OCI-LY7 (cell line): Measurements from ENCODE around the gene TPD52L1. TPM values are rescaled to one million over a fixed set of nuclear protein-coding genes. Genes with fewer than 3 reads are reported as not detected.
"Not testable (repeated sequence)": the region's sequence is repeated elsewhere in the genome, so short reads cannot be mapped to it uniquely, and the experiment has no call there.

Experiments used
- BruUV-seq: library from RNA; stranded (reverse); fragments of 400-500 nt; replicated peaks from 2 replicates; lab custom pipeline; 2021; lab: Mats Ljungman, UMichigan
- CTCF ChIA-PET: fragments of 300-600 bp; sonication (Branson Sonifier 250); formaldehyde crosslinking; loops from one replicate; lab custom pipeline; 2022; ENCODE audit warnings: antibody characterized with exemption; ENCODE audit not compliant: unreplicated experiment; lab: Charles Lee
- POLR2A ChIA-PET: fragments of 300-600 bp; sonication (Branson Sonifier 250); formaldehyde crosslinking; loops from one replicate; lab custom pipeline; 2022; ENCODE audit warnings: antibody characterized with exemption; lab: Charles Lee
- DNase-seq: peaks from one replicate; pipeline ENCODE4 v3.0.0-alpha.2; 2015; ENCODE audit warnings: low spot score
- H2AFZ ChIP-seq: fragments of 200-600 bp; sonication (generic), shearing (Covaris generic); 2 replicates; pipeline ENCODE4 v1.6.1; 2014; ENCODE audit warnings: mild to moderate bottlenecking, antibody characterized with exemption, low read length, moderate library complexity
- H3K27ac ChIP-seq: fragments of 200-600 bp; sonication (generic); 2 replicates; pipeline ENCODE4 v1.5.1; 2014; ENCODE audit warnings: mixed run types, low read depth, mild to moderate bottlenecking, moderate library complexity, low read length, inconsistent platforms; ENCODE audit not compliant: poor library complexity, severe bottlenecking
- H3K36me3 ChIP-seq: fragments of 200-600 bp; sonication (generic); 2 replicates; pipeline ENCODE4 v1.6.1; 2014; ENCODE audit warnings: mild to moderate bottlenecking, antibody characterized with exemption, low read length, moderate library complexity, mixed read lengths; ENCODE audit not compliant: insufficient read depth
- H3K4me1 ChIP-seq: fragments of 200-600 bp; sonication (generic); 2 replicates; pipeline ENCODE4 v1.5.1; 2014; ENCODE audit warnings: mild to moderate bottlenecking, low read length; ENCODE audit not compliant: insufficient read depth, poor library complexity, severe bottlenecking
- H3K4me2 ChIP-seq: fragments of 200-600 bp; sonication (generic); 2 replicates; pipeline ENCODE4 v1.6.1; 2014; ENCODE audit warnings: mild to moderate bottlenecking, low read length
- H3K4me3 ChIP-seq: fragments of 200-600 bp; sonication (generic); 2 replicates; pipeline ENCODE4 v1.5.1; 2014; ENCODE audit warnings: mild to moderate bottlenecking, low read depth, low read length; ENCODE audit not compliant: poor library complexity, severe bottlenecking
- H3K79me2 ChIP-seq: fragments of 200-600 bp; sonication (generic); 2 replicates; pipeline ENCODE4 v1.6.1; 2016; ENCODE audit warnings: low read depth, mild to moderate bottlenecking, low read length, moderate library complexity, mixed read lengths; ENCODE audit not compliant: insufficient read depth
- H3K9me2 ChIP-seq: fragments of 200-600 bp; sonication (generic); 2 replicates; pipeline ENCODE4 v1.6.1; 2016; ENCODE audit warnings: mild to moderate bottlenecking, low read length, mixed read lengths; ENCODE audit not compliant: insufficient read depth
- H3K9me3 ChIP-seq: fragments of 200-600 bp; sonication (generic); 2 replicates; pipeline ENCODE4 v1.6.1; 2014; ENCODE audit warnings: mild to moderate bottlenecking, mixed run types, low read length, mixed read lengths
- H4K20me1 ChIP-seq: fragments of 200-600 bp; sonication (generic); 2 replicates; pipeline ENCODE4 v1.6.1; 2014; ENCODE audit warnings: mild to moderate bottlenecking, antibody characterized with exemption, low read length, moderate library complexity, mixed read lengths; ENCODE audit not compliant: insufficient read depth
- CTCF ChIP-seq: fragments of 200-600 bp; sonication (generic); conservative IDR thresholded peaks from 2 replicates; pipeline ENCODE4 v1.5.1; 2014; ENCODE audit warnings: mild to moderate bottlenecking, antibody characterized with exemption, low read length, moderate library complexity, mixed read lengths
- EZH2phosphoT487 ChIP-seq: fragments of 200-600 bp; sonication (generic); IDR thresholded peaks from 2 replicates; pipeline ENCODE4 v1.6.1; 2018; ENCODE audit warnings: low read depth, borderline replicate concordance, mild to moderate bottlenecking, mixed run types, antibody characterized with exemption, low read length, moderate library complexity, mixed read lengths
- intact Hi-C: fragments of 100-400 bp; cut with micrococcal nuclease; formaldehyde crosslinking; loops from one replicate; pipeline ENCODE4 v1.10.0; 2022; ENCODE audit not compliant: unreplicated experiment
- total RNA-seq, 2 experiments: library from RNA; depleted of rRNA in 1 of 2; stranded (reverse); fragments of >200 nt in 1 of 2; shearing (Covaris generic) in 1 of 2; gene quantifications; 2 replicates each; pipeline ENCODE4 v1.2.3, GENCODE V29; 2014 to 2022

The TPD52L1 gene
- total RNA-seq, 2 experiments from 2014 or later: not detected

GRCh38 chr6:125275779-125276178, 122.2 kb downstream of the TPD52L1 start:
- Histone ChIP-seq H3K79me2 (no peaks in the 10 kb centered on the region), H3K9me2 (no peaks in the 10 kb centered on the region), H3K4me3 (no peak overlapping the region), H3K27ac (no peak overlapping the region), H4K20me1 (no peaks in the 10 kb centered on the region), H2AFZ (no peak overlapping the region), H3K36me3 (peaks cover 77% of the 10 kb centered on the region), H3K4me2 (no peak overlapping the region), H3K9me3 (no peaks in the 10 kb centered on the region), H3K4me1 (no peaks in the 10 kb centered on the region)
- intact Hi-C loops: no loop called here
- CTCF ChIA-PET: no interaction called here
- BruUV-seq: no TSS peak
- no peak for DNase-seq
- POLR2A ChIA-PET: no interaction called here
- TF ChIP-seq CTCF (no peak), EZH2phosphoT487 (no peak)

- CTCF ChIA-PET: no interaction called here
- POLR2A ChIA-PET: no interaction called here
- DNase-seq: no peak
- H2AFZ ChIP-seq: no peak overlapping the region
- no peak for TF ChIP-seq EZH2phosphoT487
- no peak for TF ChIP-seq CTCF
- BruUV-seq: no TSS peak
- no peaks in the 10 kb centered on the region for H3K9me2 ChIP-seq
- intact Hi-C loops: no loop called here
- H3K4me3 ChIP-seq: no peak overlapping the region
- no peak overlapping the region for H3K4me2 ChIP-seq
- peaks cover 88% of the 10 kb centered on the region for H3K36me3 ChIP-seq
- H3K79me2 ChIP-seq: no peaks in the 10 kb centered on the region
- no peaks in the 10 kb centered on the region for H3K9me3 ChIP-seq
- H3K27ac ChIP-seq: no peak overlapping the region
- no peaks in the 10 kb centered on the region for H4K20me1 ChIP-seq
- no peaks in the 10 kb centered on the region for H3K4me1 ChIP-seq
Observed at GRCh38 chr6:125277838-125278237, 124.3 kb downstream of the TPD52L1 start.

- H3K79me2 ChIP-seq: no peaks in the 10 kb centered on the region
- intact Hi-C loops: no loop called here
- no peak for DNase-seq
- no peaks in the 10 kb centered on the region for H3K9me2 ChIP-seq
- no peak for TF ChIP-seq CTCF
- no peak for TF ChIP-seq EZH2phosphoT487
- ChIA-PET CTCF (no interaction called here), POLR2A (interaction anchor here (0.6 to 1.0 kb wide), 2 partner anchors 17 to 1011 kb away, joined by 3 read pairs; no protein-coding TSS in a partner anchor)
- H4K20me1 ChIP-seq: no peaks in the 10 kb centered on the region
- no TSS peak for BruUV-seq
- H3K4me2 ChIP-seq: no peak overlapping the region
- no peak overlapping the region for H3K4me3 ChIP-seq
- no peaks in the 10 kb centered on the region for H3K4me1 ChIP-seq
- no peaks in the 10 kb centered on the region for H3K9me3 ChIP-seq
- H3K36me3 ChIP-seq: peaks cover 75% of the 10 kb centered on the region
- no peak overlapping the region for H2AFZ ChIP-seq
- H3K27ac ChIP-seq: no peak overlapping the region
Observed at GRCh38 chr6:125279961-125280360, 126.4 kb downstream of the TPD52L1 start.

GRCh38 chr6:125280370-125281035, 126.9 kb downstream of the TPD52L1 start:
- H2AFZ ChIP-seq, DNase-seq, H4K20me1 ChIP-seq, H3K4me3 ChIP-seq, H3K79me2 ChIP-seq, H3K9me3 ChIP-seq, H3K27ac ChIP-seq, CTCF ChIA-PET, H3K9me2 ChIP-seq, H3K4me1 ChIP-seq, BruUV-seq, intact Hi-C loops, H3K4me2 ChIP-seq: not testable (repeated sequence)
- H3K36me3 ChIP-seq: peaks cover 75% of the 10 kb centered on the region
- POLR2A ChIA-PET: interaction anchor here (0.6 to 1.1 kb wide), 2 partner anchors 12 to 1010 kb away, joined by 3 read pairs; no protein-coding TSS in a partner anchor
